DND-41 (cell line): ENCODE data around the gene MRNIP.

ENCODE experiments used
- EZH2 ChIP-seq: IDR thresholded peaks from 3 replicates; pipeline ENCODE4 v1.6.1; 2012; ENCODE audit warnings: borderline replicate concordance, low read depth, mild to moderate bottlenecking, moderate library complexity, low read length, inconsistent platforms; ENCODE audit not compliant: severe bottlenecking
- TF ChIP-seq, protein P1 (sequence below): IDR thresholded peaks from 2 replicates; pipeline ENCODE4 v1.5.1; 2012; ENCODE audit warnings: borderline replicate concordance, low read length, moderate library complexity, mild to moderate bottlenecking; ENCODE audit not compliant: poor library complexity, severe bottlenecking; ENCODE audit errors: extremely low read depth

DNA sequence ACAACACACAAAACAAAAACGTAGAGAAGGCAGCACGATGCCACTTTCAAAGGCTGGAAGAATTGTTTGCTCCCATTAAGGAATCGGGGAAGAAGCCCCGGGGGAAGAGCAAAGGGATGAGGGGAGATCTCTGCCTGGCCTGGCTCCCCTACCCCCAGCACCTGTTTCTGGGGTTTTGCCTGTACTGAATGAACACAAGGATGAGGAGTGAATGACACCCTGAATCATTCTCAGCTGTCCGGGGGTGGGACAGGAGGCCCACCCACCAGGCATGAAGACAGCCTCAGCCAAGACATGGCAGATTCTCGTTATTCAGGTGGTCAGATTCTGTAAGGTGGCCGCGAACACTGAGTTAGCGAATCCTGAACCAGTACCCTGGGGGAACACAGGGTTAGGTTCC, 41.6 kb upstream of the MRNIP start:
- TF ChIP-seq, protein P1, sequence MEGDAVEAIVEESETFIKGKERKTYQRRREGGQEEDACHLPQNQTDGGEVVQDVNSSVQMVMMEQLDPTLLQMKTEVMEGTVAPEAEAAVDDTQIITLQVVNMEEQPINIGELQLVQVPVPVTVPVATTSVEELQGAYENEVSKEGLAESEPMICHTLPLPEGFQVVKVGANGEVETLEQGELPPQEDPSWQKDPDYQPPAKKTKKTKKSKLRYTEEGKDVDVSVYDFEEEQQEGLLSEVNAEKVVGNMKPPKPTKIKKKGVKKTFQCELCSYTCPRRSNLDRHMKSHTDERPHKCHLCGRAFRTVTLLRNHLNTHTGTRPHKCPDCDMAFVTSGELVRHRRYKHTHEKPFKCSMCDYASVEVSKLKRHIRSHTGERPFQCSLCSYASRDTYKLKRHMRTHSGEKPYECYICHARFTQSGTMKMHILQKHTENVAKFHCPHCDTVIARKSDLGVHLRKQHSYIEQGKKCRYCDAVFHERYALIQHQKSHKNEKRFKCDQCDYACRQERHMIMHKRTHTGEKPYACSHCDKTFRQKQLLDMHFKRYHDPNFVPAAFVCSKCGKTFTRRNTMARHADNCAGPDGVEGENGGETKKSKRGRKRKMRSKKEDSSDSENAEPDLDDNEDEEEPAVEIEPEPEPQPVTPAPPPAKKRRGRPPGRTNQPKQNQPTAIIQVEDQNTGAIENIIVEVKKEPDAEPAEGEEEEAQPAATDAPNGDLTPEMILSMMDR: no peak
- TF ChIP-seq EZH2: no peak
